Dermis microvascular lymphatic vessel endothelial cell (primary cell): ENCODE results near the gene DCDC2. TPM values are rescaled to one million over a fixed set of nuclear protein-coding genes. Genes with fewer than 3 reads are reported as not detected.
"Not testable (repeated sequence)": the region's sequence is repeated elsewhere in the genome, so short reads cannot be mapped to it uniquely, and the experiment has no call there.

Experiments used
- DNase-seq, 2 donors: peaks; one replicate each; pipeline versions ENCODE4 v3.0.0 to v3.0.0-alpha.2; 2010; ENCODE audit warnings: low read depth in 2 of 2
- total RNA-seq: library from RNA; depleted of rRNA; stranded (reverse); fragments of >200 nt; gene quantifications from 2 replicates; pipeline ENCODE4 v1.2.1, GENCODE V29; 2014

The DCDC2 gene
- total RNA-seq, 1 donor from 2014 or later, result not detected

- DNase-seq, result no peak
Observed at GRCh38 chr6:24148684-24149083, 209.2 kb downstream of the DCDC2 start.

- DNase-seq, result no peak
Observed at GRCh38 chr6:24148154-24148570, 209.7 kb downstream of the DCDC2 start.

GRCh38 chr6:24147511-24148153, 210.2 kb downstream of the DCDC2 start:
- no peak for DNase-seq

GRCh38 chr6:24146871-24147270, 211.0 kb downstream of the DCDC2 start:
- DNase-seq, result no peak

- DNase-seq, result no peak
Observed at GRCh38 chr6:24145690-24146131, 212.1 kb downstream of the DCDC2 start.

- not testable (repeated sequence) for DNase-seq
Observed at GRCh38 chr6:24142733-24143132, 215.1 kb downstream of the DCDC2 start.

GRCh38 chr6:24140591-24140990, 217.3 kb downstream of the DCDC2 start:
- DNase-seq, result peak; percentile 2 to 15

GRCh38 chr6:24139639-24140038, 218.2 kb downstream of the DCDC2 start:
- DNase-seq, result no peak

- no peak for DNase-seq
Observed at GRCh38 chr6:24139080-24139479, 218.8 kb downstream of the DCDC2 start.

- no peak for DNase-seq
Observed at GRCh38 chr6:24131751-24132150, 226.1 kb downstream of the DCDC2 start.

GRCh38 chr6:24127316-24127715, 230.5 kb downstream of the DCDC2 start:
- DNase-seq, result no peak

- DNase-seq, result peak; percentile 16 to 50
Observed at GRCh38 chr6:24126586-24127192, 231.2 kb downstream of the DCDC2 start.

GRCh38 chr6:24125980-24126379, 231.9 kb downstream of the DCDC2 start, which contains the start of gene NRSN1:
Gene NRSN1 (plus strand): TSS chr6:24126215. CDS start chr6:24134328, 8,113 bp downstream.
- DNase-seq, result no peak

GRCh38 chr6:24122139-24122538, 235.7 kb downstream of the DCDC2 start:
- no peak for DNase-seq

Other genes starting within 250 kb of the DCDC2 start
- gene NRSN1, start 231.8 kb downstream of the DCDC2 start, total RNA-seq, result not detected in 2 replicates
- gene MRS2, start 44.9 kb upstream of the DCDC2 start, total RNA-seq, result 8.0 and 16.2 TPM in 2 replicates
- 0.13 and 0.25 TPM in 2 replicates for gene GPLD1, start 131.5 kb upstream of the DCDC2 start, total RNA-seq
- 0.64 and 2.7 TPM in 2 replicates for gene ALDH5A1, start 136.9 kb upstream of the DCDC2 start, total RNA-seq